GM19351 (cell line): ENCODE data around the gene CPXM1.

Experiments used
- ATAC-seq: cut with Tn5 transposase; IDR thresholded peaks from one replicate; pipeline ENCODE4 v1.9.1; 2021; ENCODE audit warnings: mild to moderate bottlenecking, moderate library complexity; ENCODE audit not compliant: unreplicated experiment

CPXM1 gene

GRCh38 chr20:2804041-2804828 is 3.8 kb upstream of the CPXM1 start:
- ATAC-seq: no peak

GRCh38 chr20:2801286-2801728 is 880 bp upstream of the CPXM1 start:
- no peak for ATAC-seq

DNA sequence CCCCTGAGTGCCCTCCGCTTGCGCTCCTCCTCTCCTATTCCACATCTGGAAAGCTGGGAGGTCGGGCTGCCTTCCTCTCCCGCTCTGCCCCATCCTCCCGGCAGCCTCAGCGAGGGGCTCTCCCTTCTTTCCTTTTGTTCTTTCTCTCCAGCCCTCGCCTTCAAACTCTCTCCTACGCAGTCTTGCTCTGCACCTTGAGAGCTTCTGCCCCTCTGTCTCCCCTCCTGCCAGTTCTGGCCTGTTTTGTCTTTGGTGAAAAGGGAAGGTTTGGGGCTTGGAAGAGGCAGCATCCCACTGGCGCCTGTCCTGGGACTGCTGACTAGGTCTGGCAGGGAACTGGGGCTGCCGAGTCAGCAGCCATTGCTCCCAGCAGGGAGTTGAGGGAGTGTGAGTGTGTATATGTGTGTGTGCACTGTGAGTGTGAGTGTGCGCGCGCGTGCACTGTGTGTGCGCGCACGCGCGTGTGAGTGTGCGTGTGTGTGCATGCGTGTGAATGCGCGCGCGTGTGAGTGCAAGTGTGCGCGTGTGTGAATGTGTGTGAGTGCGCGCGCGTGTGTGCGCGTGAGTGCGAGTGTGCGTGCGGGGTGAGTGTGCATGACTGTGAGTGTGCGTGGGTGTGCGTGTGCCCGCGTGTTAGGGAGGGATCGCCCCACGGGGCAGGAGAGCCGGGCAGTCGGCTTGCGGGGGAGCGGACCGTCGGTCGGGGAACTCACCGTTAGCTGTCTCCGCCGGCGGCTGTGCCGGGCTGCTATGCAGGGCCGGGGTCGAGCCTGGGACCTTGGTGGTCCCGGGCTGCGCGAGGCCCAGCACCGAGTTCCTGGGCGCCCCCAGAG is 523 bp downstream of the CPXM1 start:
- no peak for ATAC-seq

GRCh38 chr20:2799271-2799670 is 1.2 kb downstream of the CPXM1 start:
- no peak for ATAC-seq

- ATAC-seq: no peak
Measured at GRCh38 chr20:2798814-2799213, 1.6 kb downstream of the CPXM1 start.

DNA sequence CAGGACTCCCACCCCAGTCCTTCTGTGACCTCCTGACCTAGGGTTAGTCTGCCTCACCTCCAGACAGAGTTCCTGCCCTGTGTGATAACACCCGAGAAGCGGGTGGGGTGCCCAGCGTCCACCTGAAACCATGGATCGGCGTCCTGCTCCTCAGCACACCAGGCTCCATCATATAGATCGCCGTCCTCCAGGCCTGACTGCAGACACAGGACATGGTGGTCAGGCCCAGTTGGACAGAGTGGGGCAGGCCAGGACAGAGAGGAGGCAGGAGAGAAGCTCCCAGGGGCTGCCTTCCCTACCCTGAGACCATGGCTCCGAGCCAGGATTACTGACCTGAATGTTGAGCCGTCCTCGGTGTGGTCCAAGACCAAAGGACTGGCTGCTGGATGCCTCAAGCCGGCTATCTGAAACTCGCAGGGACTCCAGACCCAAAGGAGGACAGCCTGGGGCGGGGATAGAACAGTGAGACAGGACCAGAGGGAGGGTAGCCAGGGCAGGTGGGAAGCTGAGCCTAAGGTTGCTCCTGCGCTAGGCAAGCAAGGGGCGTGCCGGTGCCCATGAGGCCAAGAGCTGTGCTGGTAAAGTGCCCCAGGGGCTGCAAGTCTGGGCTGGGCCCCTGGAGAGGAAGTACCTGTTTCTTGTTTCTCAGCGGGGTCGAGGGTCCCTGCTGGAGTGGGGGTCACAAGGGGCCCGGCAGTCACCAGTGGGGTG is 2.2 kb downstream of the CPXM1 start:
- ATAC-seq: no peak

- no peak for ATAC-seq
Measured at GRCh38 chr20:2797136-2797983, 3.1 kb downstream of the CPXM1 start.

- ATAC-seq: no peak
Measured at GRCh38 chr20:2796011-2796660, 4.3 kb downstream of the CPXM1 start.

DNA sequence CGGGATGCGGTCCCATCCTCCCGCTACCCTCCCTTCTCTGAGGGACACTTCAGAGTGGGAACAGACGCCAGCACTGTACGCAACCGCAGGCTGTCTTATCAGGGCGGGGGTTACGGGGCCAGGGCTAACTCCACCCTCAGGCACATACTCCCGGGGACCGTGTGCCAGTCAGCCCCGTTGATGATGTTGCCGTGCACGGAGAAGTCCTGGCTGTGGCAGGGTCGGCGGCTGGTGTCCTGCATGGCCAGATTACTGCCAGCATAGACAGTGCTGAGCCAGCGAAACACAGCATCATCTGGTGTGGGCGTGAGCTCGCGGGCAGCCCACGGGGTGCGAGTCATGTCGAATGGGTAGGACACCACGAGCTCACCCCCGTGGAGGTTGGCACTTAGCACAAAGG is 5.0 kb downstream of the CPXM1 start:
- no peak for ATAC-seq

DNA sequence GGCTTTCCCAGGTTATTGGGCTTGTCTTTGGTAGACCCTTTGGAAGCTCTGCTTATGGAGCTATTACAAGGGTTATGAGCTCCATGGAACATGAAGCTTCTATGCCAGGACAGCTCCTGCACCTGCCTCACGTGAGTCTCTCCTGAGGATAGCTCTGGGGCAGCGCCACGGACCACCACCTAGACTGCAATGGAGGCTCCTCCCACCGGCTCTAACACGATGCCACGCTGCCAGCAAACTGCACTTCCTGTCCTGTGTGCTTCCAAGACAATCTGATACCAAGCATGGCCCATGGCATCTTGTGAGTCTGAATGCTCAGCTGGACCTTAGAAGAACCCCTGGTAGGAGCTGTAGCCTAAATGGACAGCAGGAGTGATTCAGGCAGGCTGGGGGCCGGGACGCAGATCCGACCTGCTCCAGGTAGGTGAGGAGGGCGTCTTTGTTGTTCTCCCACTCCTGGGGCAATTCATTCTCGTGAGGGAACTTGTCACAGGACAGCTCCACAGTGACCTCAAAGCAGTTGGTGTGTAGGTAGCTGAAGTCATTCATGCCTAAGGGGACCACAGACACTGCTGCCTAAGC is 5.5 kb downstream of the CPXM1 start:
- no peak for ATAC-seq

DNA sequence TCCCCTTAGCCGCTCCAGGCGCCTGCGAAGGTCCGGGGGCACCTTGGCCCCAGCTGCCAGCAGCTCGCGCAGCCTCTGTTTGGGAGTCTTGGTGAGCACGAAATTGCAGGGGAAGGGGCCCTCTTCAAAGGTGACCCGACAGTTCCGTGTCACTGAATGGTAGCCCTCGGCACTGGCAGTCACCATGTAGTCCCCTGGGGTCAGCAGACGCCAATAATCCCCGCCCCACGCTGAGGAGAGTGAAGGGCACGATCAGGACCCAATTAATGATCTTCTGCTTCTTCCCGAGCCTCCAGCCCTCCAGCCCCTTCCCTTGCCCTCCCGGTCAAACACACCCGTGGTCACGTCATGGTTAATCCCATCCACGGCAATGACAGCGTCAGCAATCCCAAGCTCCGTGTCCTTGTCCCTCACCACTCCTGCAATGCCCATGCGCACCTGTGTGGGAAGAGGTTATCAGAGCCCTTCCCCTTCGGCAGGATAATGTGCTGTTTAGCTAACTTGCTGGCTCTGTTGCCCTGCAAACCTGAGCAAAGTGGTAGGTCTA is 6.2 kb downstream of the CPXM1 start:
- ATAC-seq: no peak

DNA sequence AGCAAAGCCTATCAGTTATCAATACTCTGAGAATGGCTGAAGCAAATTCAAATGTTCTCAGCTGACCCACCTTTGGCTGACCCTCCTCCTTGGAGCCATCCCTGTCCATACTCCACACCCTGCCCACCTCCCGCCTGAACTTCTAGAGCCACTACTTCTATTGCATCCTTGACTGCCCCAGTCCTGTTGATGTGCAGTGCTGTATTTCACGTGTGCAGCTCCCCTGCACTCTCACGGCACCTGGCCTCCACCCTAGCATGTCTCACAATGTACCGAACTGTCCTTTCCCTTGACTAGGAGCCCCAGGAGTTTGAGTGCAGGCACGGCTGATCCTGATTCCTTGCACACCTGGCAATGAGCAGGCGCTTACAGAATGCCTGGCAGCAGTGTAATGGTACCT is 7.0 kb downstream of the CPXM1 start:
- no peak for ATAC-seq

GRCh38 chr20:2783908-2784566 is 16.4 kb downstream of the CPXM1 start:
- ATAC-seq: no peak

DNA sequence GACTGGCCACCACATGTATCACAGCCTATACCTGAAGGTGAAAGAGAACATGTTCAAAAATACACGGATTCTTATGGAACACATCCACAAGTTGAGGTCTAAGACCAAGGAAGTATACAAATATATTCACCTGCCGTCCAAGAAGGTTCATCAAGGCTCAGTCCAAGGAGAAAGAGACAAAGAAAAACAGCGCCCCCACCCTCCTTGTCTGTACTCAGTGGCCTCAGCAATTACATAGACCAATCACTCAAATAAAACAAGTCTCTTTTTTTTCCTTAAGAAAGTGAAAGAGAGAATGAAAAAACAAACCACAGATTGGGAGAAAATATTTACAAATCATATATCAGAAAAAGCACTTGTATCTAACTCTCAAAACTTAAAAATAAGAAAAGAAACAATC is 19.5 kb downstream of the CPXM1 start:
- ATAC-seq: no peak

GRCh38 chr20:2778602-2779321 is 21.7 kb downstream of the CPXM1 start:
- ATAC-seq: no peak

- no peak for ATAC-seq
Measured at GRCh38 chr20:2775139-2775538, 25.3 kb downstream of the CPXM1 start.

GRCh38 chr20:2773812-2774211 is 26.6 kb downstream of the CPXM1 start:
- ATAC-seq: no peak

GRCh38 chr20:2771631-2772080 is 28.8 kb downstream of the CPXM1 start:
- ATAC-seq: no peak
